Endothelial cell of umbilical vein (primary cell): Measurements from ENCODE around the gene KCNMA1.

Source experiments
- EZH2 ChIP-seq: IDR thresholded peaks from 2 replicates; pipeline ENCODE4 v1.6.1; 2012; ENCODE audit warnings: borderline replicate concordance, low read depth, mild to moderate bottlenecking, moderate library complexity, low read length, inconsistent platforms; ENCODE audit not compliant: severe bottlenecking
- GATA2 ChIP-seq: IDR thresholded peaks from 2 replicates; pipeline ENCODE4 v1.7.0; 2011; ENCODE audit warnings: low read depth, mild to moderate bottlenecking, moderate library complexity, mixed read lengths, low read length; ENCODE audit not compliant: insufficient read length, insufficient read depth
- JUN ChIP-seq: IDR thresholded peaks from 2 replicates; pipeline ENCODE4 v1.6.1; 2011; ENCODE audit warnings: borderline replicate concordance, low read depth; ENCODE audit not compliant: insufficient read length, insufficient read depth
- MYC ChIP-seq: IDR thresholded peaks from one replicate; pipeline ENCODE4 v1.6.1; 2011; ENCODE audit warnings: mild to moderate bottlenecking, low read depth, low read length
- POLR2A ChIP-seq: IDR thresholded peaks from 2 replicates; pipeline ENCODE4 v1.6.1; 2012; ENCODE audit warnings: low read depth, mild to moderate bottlenecking, control low read depth, low read length
- POLR2AphosphoS5 ChIP-seq: IDR thresholded peaks from 2 replicates; pipeline ENCODE4 v1.6.1; 2012; ENCODE audit warnings: low read depth, mild to moderate bottlenecking, control low read depth, low read length, moderate library complexity; ENCODE audit not compliant: insufficient read depth
- TF ChIP-seq, protein P1 (sequence below), 2 donors: IDR thresholded peaks; 1 replicate in 1 of 2; 2 replicates in 1 of 2; pipeline ENCODE4 v1.5.1; 2011; ENCODE audit warnings: low read length in 2 of 2, mild to moderate bottlenecking in 2 of 2, moderate library complexity in 2 of 2, control low read depth in 1 of 2, inconsistent platforms in 1 of 2, low read depth in 1 of 2; ENCODE audit not compliant: insufficient read depth in 1 of 2; ENCODE audit errors: extremely low read depth in 1 of 2
- TF ChIP-seq, protein P2 (sequence below): IDR thresholded peaks from 2 replicates; pipeline ENCODE4 v1.6.1; 2011; ENCODE audit not compliant: insufficient read depth, insufficient read length

DNA sequence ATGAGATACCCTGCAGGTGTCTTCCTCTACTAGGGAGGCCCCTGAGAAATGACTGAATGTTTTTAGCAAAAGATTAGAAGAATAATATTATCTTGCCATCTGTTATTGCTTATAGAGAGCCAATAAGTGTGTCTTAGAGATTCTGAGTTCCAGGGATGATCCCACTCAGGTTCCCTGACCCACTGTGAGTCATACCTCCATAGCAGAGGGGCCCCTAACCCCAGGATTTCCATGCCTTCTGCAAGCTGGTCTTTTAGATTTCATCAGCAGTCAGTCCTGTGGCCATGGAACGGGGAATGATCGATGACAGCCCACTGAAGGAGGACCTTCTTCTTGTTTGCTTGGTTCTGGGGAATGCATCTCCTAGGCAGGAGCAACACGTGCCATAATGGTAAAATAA, 333.4 kb downstream of the KCNMA1 start:
- no peak for TF ChIP-seq JUN
- no peak for TF ChIP-seq POLR2A
- TF ChIP-seq, protein P1, sequence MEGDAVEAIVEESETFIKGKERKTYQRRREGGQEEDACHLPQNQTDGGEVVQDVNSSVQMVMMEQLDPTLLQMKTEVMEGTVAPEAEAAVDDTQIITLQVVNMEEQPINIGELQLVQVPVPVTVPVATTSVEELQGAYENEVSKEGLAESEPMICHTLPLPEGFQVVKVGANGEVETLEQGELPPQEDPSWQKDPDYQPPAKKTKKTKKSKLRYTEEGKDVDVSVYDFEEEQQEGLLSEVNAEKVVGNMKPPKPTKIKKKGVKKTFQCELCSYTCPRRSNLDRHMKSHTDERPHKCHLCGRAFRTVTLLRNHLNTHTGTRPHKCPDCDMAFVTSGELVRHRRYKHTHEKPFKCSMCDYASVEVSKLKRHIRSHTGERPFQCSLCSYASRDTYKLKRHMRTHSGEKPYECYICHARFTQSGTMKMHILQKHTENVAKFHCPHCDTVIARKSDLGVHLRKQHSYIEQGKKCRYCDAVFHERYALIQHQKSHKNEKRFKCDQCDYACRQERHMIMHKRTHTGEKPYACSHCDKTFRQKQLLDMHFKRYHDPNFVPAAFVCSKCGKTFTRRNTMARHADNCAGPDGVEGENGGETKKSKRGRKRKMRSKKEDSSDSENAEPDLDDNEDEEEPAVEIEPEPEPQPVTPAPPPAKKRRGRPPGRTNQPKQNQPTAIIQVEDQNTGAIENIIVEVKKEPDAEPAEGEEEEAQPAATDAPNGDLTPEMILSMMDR (IDR thresholded peaks at IDR 0.05; ENCODE audit: extremely low read depth in 1 of 2, insufficient read depth in 1 of 2, low read depth in 1 of 2, low read length in 2 of 2): no peak
- no peak for TF ChIP-seq GATA2
- TF ChIP-seq EZH2: no peak
- no peak for TF ChIP-seq POLR2AphosphoS5
- TF ChIP-seq, protein P2, sequence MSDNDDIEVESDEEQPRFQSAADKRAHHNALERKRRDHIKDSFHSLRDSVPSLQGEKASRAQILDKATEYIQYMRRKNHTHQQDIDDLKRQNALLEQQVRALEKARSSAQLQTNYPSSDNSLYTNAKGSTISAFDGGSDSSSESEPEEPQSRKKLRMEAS: no peak
- no peak for TF ChIP-seq MYC
